Activated CD8-positive, alpha-beta T cell treated with anti-CD3 and anti-CD28 coated beads for 36 hours (primary cell): Measurements from ENCODE around the gene CDC16. TPM values are rescaled to one million over a fixed set of nuclear protein-coding genes. Genes with fewer than 3 reads are reported as not detected.

ENCODE experiments used
- ATAC-seq: fragments of 200-7000 bp; cut with Tn5 transposase; one replicate; pipeline ENCODE4 v1.10.0; 2021; ENCODE audit warnings: mild to moderate bottlenecking, moderate library complexity
- CTCF ChIA-PET: fragments of 350-600 bp; sonication (Branson Sonifier 250); formaldehyde crosslinking; loops from one replicate; lab custom pipeline; 2021; ENCODE audit warnings: antibody characterized with exemption; lab: Charles Lee
- POLR2A ChIA-PET: fragments of 350-600 bp; sonication (Branson Sonifier 250); formaldehyde crosslinking; loops from one replicate; lab custom pipeline; 2021; ENCODE audit warnings: antibody characterized with exemption; lab: Charles Lee
- DNase-seq: peaks from one replicate; pipeline ENCODE4 v3.0.0-alpha.2; 2020
- H3K27ac Mint-ChIP-seq: one replicate; pipeline ENCODE4 v1.8.0; 2021; ENCODE audit warnings: mild to moderate bottlenecking, mixed read lengths
- H3K27me3 Mint-ChIP-seq: one replicate; pipeline ENCODE4 v1.8.0; 2021; ENCODE audit warnings: mixed read lengths
- H3K36me3 Mint-ChIP-seq: one replicate; pipeline ENCODE4 v1.8.0; 2021; ENCODE audit warnings: low read depth, mixed read lengths
- H3K4me1 Mint-ChIP-seq: one replicate; pipeline ENCODE4 v1.8.0; 2021; ENCODE audit warnings: low read depth, mixed read lengths
- H3K4me3 Mint-ChIP-seq: one replicate; pipeline ENCODE4 v1.8.0; 2021; ENCODE audit warnings: mild to moderate bottlenecking, moderate library complexity, mixed read lengths
- H3K9me3 Mint-ChIP-seq: one replicate; pipeline ENCODE4 v1.8.0; 2021; ENCODE audit warnings: mixed read lengths
- intact Hi-C: fragments of 100-400 bp; cut with micrococcal nuclease; formaldehyde crosslinking; loops from one replicate; pipeline ENCODE4 v1.10.0; 2022
- total RNA-seq, 2 experiments: library from RNA; stranded (reverse); gene quantifications; one replicate each; pipeline ENCODE4 v1.2.3, GENCODE V29; 2021
- TF ChIP-seq, protein P1 (sequence below): fragments of 200-600 bp; IDR thresholded peaks from one replicate; pipeline ENCODE4 v1.8.0; 2022; ENCODE audit warnings: antibody characterized with exemption, mild to moderate bottlenecking

The CDC16 gene
- total RNA-seq, 2 experiments from 2014 or later: 72.5 to 76.0 TPM

DNA sequence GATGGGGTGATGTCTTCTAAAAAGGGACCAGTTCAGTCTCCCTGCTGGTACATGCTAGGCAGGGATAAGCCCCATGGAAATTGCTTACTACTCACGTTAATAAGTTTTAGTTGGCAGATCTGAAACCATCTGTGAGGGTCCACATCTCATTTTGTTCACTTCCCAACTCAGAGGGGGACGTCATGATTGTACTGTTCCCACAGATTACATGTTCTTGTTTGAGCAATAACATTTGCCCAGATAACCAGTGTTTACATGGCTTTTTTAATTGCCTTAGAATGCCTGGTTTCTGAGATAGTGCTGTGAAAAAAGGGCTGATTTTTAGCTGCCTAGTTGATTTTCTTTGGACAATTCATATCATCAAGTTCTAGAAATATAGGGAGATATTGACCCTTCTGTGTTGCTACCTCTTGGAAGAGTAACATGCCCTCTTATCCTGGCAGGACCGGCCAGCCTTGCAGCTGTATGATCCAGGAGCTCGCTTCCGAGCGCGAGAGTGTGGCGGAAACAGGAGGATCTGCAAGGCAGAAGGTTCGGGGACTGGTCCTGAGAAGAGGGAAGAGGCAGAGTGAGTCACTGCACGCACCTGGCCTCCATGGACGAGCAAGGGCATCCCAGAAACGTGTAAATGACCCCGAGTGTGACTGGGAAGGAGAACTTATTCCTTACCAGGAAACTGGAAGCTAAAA lies 69.8 kb downstream of the CDC16 start:
- ChIA-PET POLR2A (interaction anchor here (1.3 kb wide), 1 partner anchor 10 kb away, joined by 3 read pairs; no protein-coding TSS in a partner anchor), CTCF (no interaction called here)
- intact Hi-C loops: no loop called here
- Mint-ChIP-seq H3K27ac (no peak overlapping the region), H3K9me3 (no peaks in the 10 kb centered on the region), H3K36me3 (peaks cover 22% of the 10 kb centered on the region), H3K4me3 (no peak overlapping the region), H3K4me1 (no peaks in the 10 kb centered on the region), H3K27me3 (no peaks in the 10 kb centered on the region)
- TF ChIP-seq, protein P1, sequence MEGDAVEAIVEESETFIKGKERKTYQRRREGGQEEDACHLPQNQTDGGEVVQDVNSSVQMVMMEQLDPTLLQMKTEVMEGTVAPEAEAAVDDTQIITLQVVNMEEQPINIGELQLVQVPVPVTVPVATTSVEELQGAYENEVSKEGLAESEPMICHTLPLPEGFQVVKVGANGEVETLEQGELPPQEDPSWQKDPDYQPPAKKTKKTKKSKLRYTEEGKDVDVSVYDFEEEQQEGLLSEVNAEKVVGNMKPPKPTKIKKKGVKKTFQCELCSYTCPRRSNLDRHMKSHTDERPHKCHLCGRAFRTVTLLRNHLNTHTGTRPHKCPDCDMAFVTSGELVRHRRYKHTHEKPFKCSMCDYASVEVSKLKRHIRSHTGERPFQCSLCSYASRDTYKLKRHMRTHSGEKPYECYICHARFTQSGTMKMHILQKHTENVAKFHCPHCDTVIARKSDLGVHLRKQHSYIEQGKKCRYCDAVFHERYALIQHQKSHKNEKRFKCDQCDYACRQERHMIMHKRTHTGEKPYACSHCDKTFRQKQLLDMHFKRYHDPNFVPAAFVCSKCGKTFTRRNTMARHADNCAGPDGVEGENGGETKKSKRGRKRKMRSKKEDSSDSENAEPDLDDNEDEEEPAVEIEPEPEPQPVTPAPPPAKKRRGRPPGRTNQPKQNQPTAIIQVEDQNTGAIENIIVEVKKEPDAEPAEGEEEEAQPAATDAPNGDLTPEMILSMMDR: no peak
- no peak for DNase-seq
- no peak for ATAC-seq

DNA sequence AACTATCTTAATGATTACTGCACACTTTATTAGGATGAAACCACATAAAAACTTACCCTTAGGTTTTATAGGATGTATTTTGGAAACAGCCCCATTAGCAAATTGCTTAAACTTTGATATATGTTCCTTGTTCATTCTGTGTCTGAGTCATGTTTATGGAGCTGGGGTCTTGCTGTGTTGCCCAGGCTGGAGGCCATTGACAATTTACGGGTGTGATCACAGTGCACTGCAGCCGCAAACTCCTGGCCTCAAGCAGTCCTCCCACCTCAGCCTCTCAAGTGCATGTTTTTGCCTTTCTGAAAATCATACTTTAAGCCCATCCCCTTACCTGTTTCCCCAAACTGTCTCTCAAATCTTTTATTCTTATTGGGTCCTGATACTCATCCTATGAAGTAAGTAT lies 74.4 kb downstream of the CDC16 start:
- H3K36me3 Mint-ChIP-seq: peaks cover 12% of the 10 kb centered on the region
- no peaks in the 10 kb centered on the region for H3K9me3 Mint-ChIP-seq
- no peaks in the 10 kb centered on the region for H3K27me3 Mint-ChIP-seq
- H3K4me3 Mint-ChIP-seq: no peak overlapping the region
- ATAC-seq: no peak
- ChIA-PET POLR2A (no interaction called here), CTCF (no interaction called here)
- DNase-seq: no peak
- intact Hi-C loops: no loop called here
- H3K4me1 Mint-ChIP-seq: peaks cover 12% of the 10 kb centered on the region
- H3K27ac Mint-ChIP-seq: no peak overlapping the region
- TF ChIP-seq, protein P1: no peak

DNA sequence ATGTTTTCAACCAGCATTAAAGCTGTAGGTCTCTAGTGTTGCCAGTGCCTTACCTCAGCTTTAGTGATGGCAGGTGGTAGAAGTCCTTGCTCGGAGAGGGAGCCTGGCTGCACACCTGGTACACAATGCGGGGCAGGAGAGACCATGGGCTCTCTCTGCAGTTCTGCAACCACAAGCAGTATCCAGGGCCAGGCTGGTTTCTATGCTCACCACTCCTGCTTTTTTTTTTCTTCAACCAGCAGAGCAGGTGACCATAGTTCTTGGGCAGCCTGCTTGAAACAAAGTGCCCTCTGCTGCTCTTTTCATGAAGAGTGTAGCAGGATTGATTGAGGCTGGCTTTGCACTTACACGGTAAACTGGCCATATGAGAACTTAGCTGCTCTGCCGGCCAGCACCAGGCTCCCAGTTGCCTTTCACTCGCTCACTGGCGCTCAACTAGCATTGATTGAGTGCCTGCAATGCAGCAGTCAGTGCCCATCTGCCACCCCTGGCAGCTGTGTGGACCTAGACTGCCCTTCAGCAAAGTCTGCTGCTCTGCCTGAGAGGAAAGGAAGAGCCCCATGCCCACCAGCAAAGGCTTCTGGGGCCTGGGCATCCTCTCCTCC lies 75.2 kb downstream of the CDC16 start:
- no peaks in the 10 kb centered on the region for H3K27me3 Mint-ChIP-seq
- peaks cover 11% of the 10 kb centered on the region for H3K36me3 Mint-ChIP-seq
- intact Hi-C loops: no loop called here
- ATAC-seq (no peak), DNase-seq (no peak)
- POLR2A ChIA-PET: no interaction called here
- no peaks in the 10 kb centered on the region for H3K9me3 Mint-ChIP-seq
- H3K4me1 Mint-ChIP-seq: peaks cover 13% of the 10 kb centered on the region
- no peak overlapping the region for H3K27ac Mint-ChIP-seq
- no peak overlapping the region for H3K4me3 Mint-ChIP-seq
- CTCF ChIA-PET: interaction anchor here (1.7 to 2.0 kb wide), 2 partner anchors 29 to 30 kb away, joined by 4 read pairs; no protein-coding TSS in a partner anchor
- TF ChIP-seq, protein P1: no peak

DNA sequence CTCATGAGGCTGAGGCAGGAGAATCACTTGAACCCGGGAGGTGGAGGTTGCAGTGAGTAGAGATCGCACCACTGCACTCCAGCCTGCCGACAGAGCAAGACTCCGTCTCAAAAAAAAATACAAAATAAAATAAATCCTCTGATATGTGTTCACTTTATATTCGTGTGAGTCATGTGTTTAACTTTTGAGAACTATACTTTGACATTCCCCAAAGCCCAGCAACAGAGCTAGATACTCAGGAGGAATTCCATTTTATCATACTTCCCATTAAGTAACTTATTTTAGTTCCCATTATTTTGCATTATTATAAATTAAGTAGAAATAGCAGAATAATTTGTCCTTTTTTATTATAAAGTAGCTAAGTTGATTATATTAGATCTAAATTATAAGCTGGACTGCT lies 76.3 kb downstream of the CDC16 start:
- TF ChIP-seq, protein P1: no peak
- intact Hi-C loops: no loop called here
- no peak overlapping the region for H3K4me3 Mint-ChIP-seq
- H3K4me1 Mint-ChIP-seq: peaks cover 20% of the 10 kb centered on the region
- CTCF ChIA-PET: interaction anchor here (1.7 to 2.0 kb wide), 2 partner anchors 28 to 31 kb away, joined by 4 read pairs; no protein-coding TSS in a partner anchor
- H3K27ac Mint-ChIP-seq: no peak overlapping the region
- H3K27me3 Mint-ChIP-seq: no peaks in the 10 kb centered on the region
- no peak for DNase-seq
- H3K36me3 Mint-ChIP-seq: peaks cover 17% of the 10 kb centered on the region
- no peaks in the 10 kb centered on the region for H3K9me3 Mint-ChIP-seq
- POLR2A ChIA-PET: no interaction called here
- no peak for ATAC-seq

DNA sequence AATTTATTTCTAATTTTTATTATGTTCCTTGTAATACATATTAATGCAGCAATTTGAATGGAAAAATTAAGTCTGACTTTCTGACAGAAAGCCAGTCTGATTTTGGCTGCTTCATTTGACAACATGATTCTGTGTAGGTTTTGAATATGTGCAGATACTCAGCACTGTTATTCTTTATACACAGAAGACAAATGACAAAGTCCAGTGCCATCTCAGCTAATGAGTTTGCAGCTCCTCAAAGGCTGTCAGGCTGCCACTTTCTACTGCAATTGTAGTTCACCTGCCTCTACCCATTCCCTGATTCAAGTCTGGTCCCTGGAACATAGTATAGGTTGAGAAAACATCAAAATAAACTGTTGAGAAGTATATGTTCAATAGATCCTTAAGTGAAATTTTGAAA lies 76.7 kb downstream of the CDC16 start:
- Mint-ChIP-seq H3K27me3 (no peaks in the 10 kb centered on the region), H3K36me3 (peaks cover 17% of the 10 kb centered on the region), H3K4me3 (no peak overlapping the region), H3K9me3 (no peaks in the 10 kb centered on the region), H3K27ac (no peak overlapping the region), H3K4me1 (peaks cover 20% of the 10 kb centered on the region)
- intact Hi-C loops: no loop called here
- POLR2A ChIA-PET: no interaction called here
- DNase-seq (no peak), ATAC-seq (no peak)
- TF ChIP-seq, protein P1: no peak
- CTCF ChIA-PET: interaction anchor here (1.7 to 2.0 kb wide), 2 partner anchors 28 to 31 kb away, joined by 4 read pairs; no protein-coding TSS in a partner anchor
